ENCODE data around the gene NECAB2.

GRCh38 chr16:83994087-83994486 is 26.0 kb downstream of the NECAB2 start:
- no peak for TF ChIP-seq CTCF (IDR thresholded peaks at IDR 0.05; ENCODE audit: insufficient read depth, low read depth, low read length)
- TF ChIP-seq EZH2 (IDR thresholded peaks at IDR 0.05; ENCODE audit: insufficient read depth, low read length) = no peak
